NCI-H82 (cell line): Measurements from ENCODE around the gene LIME1.

Experiments
- DNase-seq: peaks from one replicate; lab custom pipeline; 2025; lab: John Stamatoyannopoulos, UW

The LIME1 gene

GRCh38 chr20:63697357-63697867, 39.1 kb upstream of the LIME1 start:
- DNase-seq, result no peak

- no peak for DNase-seq
Observed at GRCh38 chr20:63697868-63698545, 38.5 kb upstream of the LIME1 start.

- DNase-seq, result no peak
Observed at GRCh38 chr20:63698739-63699465, 37.6 kb upstream of the LIME1 start.

GRCh38 chr20:63699466-63700198, 36.8 kb upstream of the LIME1 start:
- DNase-seq, result no peak

- DNase-seq, result no peak
Observed at GRCh38 chr20:63700199-63701050, 36.0 kb upstream of the LIME1 start.

- no peak for DNase-seq
Observed at GRCh38 chr20:63701051-63701328, 35.5 kb upstream of the LIME1 start.

- no peak for DNase-seq
Observed at GRCh38 chr20:63701329-63702035, 35.0 kb upstream of the LIME1 start.

GRCh38 chr20:63702036-63702665, 34.3 kb upstream of the LIME1 start:
- no peak for DNase-seq

GRCh38 chr20:63702751-63703470, 33.6 kb upstream of the LIME1 start:
- DNase-seq, result no peak

GRCh38 chr20:63703471-63703975, 32.9 kb upstream of the LIME1 start:
- no peak for DNase-seq

- no peak for DNase-seq
Observed at GRCh38 chr20:63703976-63704748, 32.3 kb upstream of the LIME1 start.

- no peak for DNase-seq
Observed at GRCh38 chr20:63704749-63705117, 31.7 kb upstream of the LIME1 start.

GRCh38 chr20:63705232-63706026, 31.0 kb upstream of the LIME1 start:
- DNase-seq, result no peak

- no peak for DNase-seq
Observed at GRCh38 chr20:63706027-63706695, 30.3 kb upstream of the LIME1 start.

GRCh38 chr20:63706852-63707557, 29.5 kb upstream of the LIME1 start:
- DNase-seq, result peak; percentile 52

- peak; percentile 89 for DNase-seq
Observed at GRCh38 chr20:63707558-63708300, 28.7 kb upstream of the LIME1 start, which contains the start of the genes ARFRP1 and ZGPAT. Gene ARFRP1, minus strand, starts transcription at chr20:63707976. Its CDS starts 885 bp downstream, at chr20:63707091. Gene ZGPAT, plus strand, starts transcription at chr20:63708039. Its CDS starts 542 bp downstream, at chr20:63708581.
